ENCODE results near the gene LRP8. TPM values are rescaled to one million over a fixed set of nuclear protein-coding genes. Genes with fewer than 3 reads are reported as not detected.
"Not testable (repeated sequence)": the region's sequence is repeated elsewhere in the genome, so short reads cannot be mapped to it uniquely, and the experiment has no call there.

Gene LRP8
- total RNA-seq, 1 donor from 2014 or later, result 16.5 TPM

DNA sequence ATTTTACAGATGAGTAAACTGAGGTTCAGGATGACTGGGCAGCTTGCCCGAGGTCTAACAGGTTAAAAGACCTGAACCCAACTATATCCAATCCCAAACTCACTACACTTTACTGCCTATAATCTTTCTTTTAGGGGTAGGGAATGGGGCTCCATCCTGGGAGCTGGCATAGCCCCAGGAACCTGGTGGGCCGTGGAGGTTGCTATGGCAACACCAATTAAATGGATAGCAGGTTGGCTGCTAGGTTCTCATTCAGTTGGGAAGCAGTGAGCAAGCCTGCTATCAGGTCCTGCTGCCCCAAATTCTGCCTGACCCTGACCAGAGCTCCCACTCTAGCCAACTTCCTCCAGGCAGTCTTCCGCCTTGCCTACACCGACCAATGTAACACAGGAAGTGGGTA lies 40.9 kb downstream of the LRP8 start:
- Mint-ChIP-seq H3K27me3 (no peaks in the 10 kb centered on the region), H3K9me3 (no peaks in the 10 kb centered on the region), H3K4me1 (ENCODE audit: unreplicated experiment) (peaks cover 19% of the 10 kb centered on the region), H3K4me3 (no peak overlapping the region), H3K36me3 (no peaks in the 10 kb centered on the region), H3K27ac (no peak overlapping the region)
- DNase-seq (ENCODE audit: extremely low spot score, unreplicated experiment), result no peak
- TF ChIP-seq, protein P1, sequence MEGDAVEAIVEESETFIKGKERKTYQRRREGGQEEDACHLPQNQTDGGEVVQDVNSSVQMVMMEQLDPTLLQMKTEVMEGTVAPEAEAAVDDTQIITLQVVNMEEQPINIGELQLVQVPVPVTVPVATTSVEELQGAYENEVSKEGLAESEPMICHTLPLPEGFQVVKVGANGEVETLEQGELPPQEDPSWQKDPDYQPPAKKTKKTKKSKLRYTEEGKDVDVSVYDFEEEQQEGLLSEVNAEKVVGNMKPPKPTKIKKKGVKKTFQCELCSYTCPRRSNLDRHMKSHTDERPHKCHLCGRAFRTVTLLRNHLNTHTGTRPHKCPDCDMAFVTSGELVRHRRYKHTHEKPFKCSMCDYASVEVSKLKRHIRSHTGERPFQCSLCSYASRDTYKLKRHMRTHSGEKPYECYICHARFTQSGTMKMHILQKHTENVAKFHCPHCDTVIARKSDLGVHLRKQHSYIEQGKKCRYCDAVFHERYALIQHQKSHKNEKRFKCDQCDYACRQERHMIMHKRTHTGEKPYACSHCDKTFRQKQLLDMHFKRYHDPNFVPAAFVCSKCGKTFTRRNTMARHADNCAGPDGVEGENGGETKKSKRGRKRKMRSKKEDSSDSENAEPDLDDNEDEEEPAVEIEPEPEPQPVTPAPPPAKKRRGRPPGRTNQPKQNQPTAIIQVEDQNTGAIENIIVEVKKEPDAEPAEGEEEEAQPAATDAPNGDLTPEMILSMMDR (conservative IDR thresholded peaks at IDR 0.05), result no peak

DNA sequence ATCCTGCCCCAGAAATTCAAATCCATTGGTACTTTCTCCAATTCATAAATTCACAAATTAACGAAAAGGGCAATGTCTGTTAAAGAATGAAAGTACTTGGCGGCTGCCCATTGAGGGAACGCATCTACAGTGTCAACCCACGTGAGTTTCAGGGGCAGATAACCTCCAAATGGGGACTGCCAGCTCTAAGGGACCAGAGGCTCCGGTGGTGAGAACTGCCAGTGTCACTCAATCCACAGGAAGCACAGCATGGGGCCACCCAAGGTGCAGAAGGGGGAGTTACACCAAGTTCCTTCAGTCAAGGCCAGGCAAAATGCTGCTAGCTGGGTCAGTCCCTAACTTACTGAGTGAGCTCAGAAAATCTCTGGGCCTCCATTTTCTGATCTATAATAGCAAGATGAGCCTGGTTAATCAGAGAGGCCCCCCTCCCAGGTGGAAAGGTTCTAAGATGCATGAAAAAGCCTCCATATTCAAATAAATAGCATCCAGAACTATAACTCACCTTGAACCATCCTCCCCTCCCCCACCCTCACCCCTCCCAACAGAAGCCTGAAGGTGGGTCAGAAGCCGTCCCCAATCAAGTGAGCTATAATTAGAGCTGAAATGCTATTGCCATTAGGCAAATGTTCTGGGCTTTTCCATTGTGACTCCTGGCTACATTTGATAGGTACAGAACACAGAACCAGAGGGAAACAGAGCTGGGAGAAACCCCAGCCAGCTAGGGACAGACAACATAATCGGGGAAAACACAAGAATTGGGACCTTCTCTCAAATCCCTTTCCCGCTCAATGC lies 41.7 kb downstream of the LRP8 start:
- H3K9me3 Mint-ChIP-seq, result no peaks in the 10 kb centered on the region
- H3K36me3 Mint-ChIP-seq, result no peaks in the 10 kb centered on the region
- H3K27ac Mint-ChIP-seq, result no peak overlapping the region
- H3K27me3 Mint-ChIP-seq, result no peaks in the 10 kb centered on the region
- peaks cover 19% of the 10 kb centered on the region for H3K4me1 Mint-ChIP-seq (ENCODE audit: unreplicated experiment)
- TF ChIP-seq, protein P1 (conservative IDR thresholded peaks at IDR 0.05), result no peak
- H3K4me3 Mint-ChIP-seq, result no peak overlapping the region
- no peak for DNase-seq (ENCODE audit: extremely low spot score, unreplicated experiment)

DNA sequence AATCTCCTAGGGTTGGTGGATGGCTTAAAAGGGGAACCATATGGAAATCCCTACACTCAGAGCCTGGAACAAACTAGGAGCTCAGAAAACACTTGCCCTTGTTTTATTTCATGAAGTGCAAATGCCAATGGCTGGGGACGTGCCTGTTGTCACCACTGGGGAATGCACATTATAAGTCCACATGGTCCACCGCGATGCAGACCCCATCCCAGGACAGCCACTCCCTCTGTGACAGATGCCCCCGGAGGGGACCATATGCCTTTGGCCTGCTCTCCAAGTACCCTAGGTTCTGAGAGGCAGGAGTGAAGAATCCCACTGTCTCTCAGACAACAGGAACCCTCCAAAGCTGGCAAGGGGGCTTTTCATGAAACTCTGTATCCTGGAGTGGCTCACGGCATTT lies 42.3 kb downstream of the LRP8 start:
- Mint-ChIP-seq H3K27me3 (no peaks in the 10 kb centered on the region), H3K4me3 (no peak overlapping the region), H3K36me3 (no peaks in the 10 kb centered on the region), H3K4me1 (ENCODE audit: unreplicated experiment) (peaks cover 19% of the 10 kb centered on the region), H3K9me3 (no peaks in the 10 kb centered on the region), H3K27ac (no peak overlapping the region)
- no peak for DNase-seq (ENCODE audit: extremely low spot score, unreplicated experiment)
- TF ChIP-seq, protein P1 (conservative IDR thresholded peaks at IDR 0.05), result no peak

DNA sequence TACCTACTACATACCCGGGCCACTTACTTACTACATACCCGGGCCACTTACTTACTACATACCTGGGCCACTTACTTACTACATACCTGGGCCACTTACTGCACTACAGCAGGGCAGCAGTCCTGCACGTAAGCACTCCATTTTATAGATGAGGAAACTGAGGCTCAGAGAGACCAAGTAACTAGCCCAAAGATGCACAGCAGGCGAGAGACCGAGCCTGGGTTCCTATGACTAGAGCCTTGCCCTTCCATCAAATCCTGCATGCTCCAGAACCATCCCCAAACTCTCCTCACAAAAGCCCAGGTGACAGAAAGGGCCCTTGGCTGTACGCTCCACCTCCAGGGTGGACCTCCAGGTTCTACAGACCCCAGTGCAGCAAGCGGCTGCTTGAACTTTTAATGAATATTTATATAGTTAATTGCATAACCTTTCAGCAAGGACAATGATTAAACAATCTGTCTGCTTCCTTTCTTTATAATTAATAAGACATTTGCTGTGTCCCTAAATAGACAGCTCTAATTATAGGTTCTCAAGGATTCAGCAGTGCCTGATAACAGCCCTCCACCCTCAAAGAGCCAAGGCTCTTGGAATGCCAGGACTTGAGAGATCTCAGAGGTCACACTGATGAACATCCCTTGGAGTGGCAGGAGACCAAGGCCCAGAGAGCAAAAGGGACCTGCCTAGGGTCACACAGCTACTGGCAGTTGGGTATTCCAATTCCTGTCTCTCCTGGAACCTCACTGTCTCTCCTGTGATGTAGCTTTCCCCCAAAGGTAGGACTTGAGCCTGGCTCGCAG lies 43.4 kb downstream of the LRP8 start:
- Mint-ChIP-seq H3K4me3 (no peak overlapping the region), H3K36me3 (no peaks in the 10 kb centered on the region), H3K9me3 (no peaks in the 10 kb centered on the region), H3K4me1 (ENCODE audit: unreplicated experiment) (peaks cover 19% of the 10 kb centered on the region), H3K27me3 (no peaks in the 10 kb centered on the region), H3K27ac (no peak overlapping the region)
- TF ChIP-seq, protein P1 (conservative IDR thresholded peaks at IDR 0.05), result no peak
- DNase-seq (ENCODE audit: extremely low spot score, unreplicated experiment), result no peak

DNA sequence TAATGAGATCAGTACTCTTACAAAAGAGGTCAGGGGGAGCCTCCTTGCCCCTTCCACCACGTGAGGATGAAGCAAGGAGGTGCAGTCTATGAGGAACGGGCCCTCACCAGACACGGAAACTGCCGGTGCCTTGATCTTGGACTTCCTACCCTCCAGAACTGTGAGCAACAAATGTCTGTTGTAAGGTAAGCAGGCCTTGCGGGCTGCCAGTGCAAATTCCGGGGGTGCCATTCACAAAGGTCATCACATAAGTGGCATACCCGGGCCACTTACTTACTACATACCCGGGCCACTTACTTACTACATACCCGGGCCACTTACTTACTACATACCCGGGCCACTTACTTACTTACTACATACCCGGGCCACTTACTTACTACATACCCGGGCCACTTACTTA lies 44.7 kb downstream of the LRP8 start:
- DNase-seq (ENCODE audit: extremely low spot score, unreplicated experiment); H3K9me3 Mint-ChIP-seq; H3K4me3 Mint-ChIP-seq; H3K36me3 Mint-ChIP-seq; H3K27me3 Mint-ChIP-seq; H3K27ac Mint-ChIP-seq: not testable (repeated sequence)
- peaks cover 12% of the 10 kb centered on the region for H3K4me1 Mint-ChIP-seq (ENCODE audit: unreplicated experiment)

DNA sequence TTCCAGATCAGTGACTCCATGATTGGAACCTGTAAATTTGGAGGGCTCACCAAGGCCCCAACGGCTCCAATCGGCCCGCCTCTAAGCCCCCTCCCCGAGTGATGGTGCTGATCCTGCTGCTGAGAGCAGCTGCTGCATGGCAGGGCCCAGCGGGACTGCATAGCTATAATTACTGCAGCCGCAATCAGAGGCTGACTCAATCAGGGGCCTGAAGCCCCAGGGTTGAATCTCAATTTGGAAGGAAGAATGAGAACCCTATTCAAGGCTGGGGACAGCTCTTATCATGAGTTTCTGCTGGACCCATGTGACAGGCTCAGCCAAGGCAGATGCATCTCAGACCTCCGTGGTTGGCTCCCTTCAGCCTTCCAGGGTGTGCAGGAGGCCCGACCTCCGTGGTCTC lies 46.7 kb downstream of the LRP8 start:
- H3K36me3 Mint-ChIP-seq, result no peaks in the 10 kb centered on the region

More for the DNA sequence above, 46.7 kb downstream of the LRP8 start:
- peaks cover 5% of the 10 kb centered on the region for H3K4me1 Mint-ChIP-seq (ENCODE audit: unreplicated experiment)
- H3K27me3 Mint-ChIP-seq, result no peaks in the 10 kb centered on the region
- TF ChIP-seq, protein P1 (conservative IDR thresholded peaks at IDR 0.05), result no peak
- no peaks in the 10 kb centered on the region for H3K9me3 Mint-ChIP-seq
- no peak for DNase-seq (ENCODE audit: extremely low spot score, unreplicated experiment)
- H3K27ac Mint-ChIP-seq, result no peak overlapping the region
- no peak overlapping the region for H3K4me3 Mint-ChIP-seq
